GM12891 (cell line): ENCODE data around the gene SLC24A2.

Source experiments
- DNase-seq: peaks from one replicate; pipeline ENCODE4 v3.0.0; 2011; ENCODE audit warnings: low spot score; ENCODE audit not compliant: insufficient read length
- FAIRE-seq: peaks from 2 replicates; lab custom pipeline; 2011; peaks lifted over from hg19 to GRCh38; lab: Jason Lieb, UNC
- PAX5 ChIP-seq: IDR thresholded peaks from 2 replicates; pipeline ENCODE4 v1.6.1; 2011; ENCODE audit warnings: low read length, moderate library complexity, mild to moderate bottlenecking; ENCODE audit not compliant: insufficient read depth, severe bottlenecking
- POLR2A ChIP-seq: IDR thresholded peaks from 2 replicates; pipeline ENCODE4 v1.6.1; 2011; ENCODE audit warnings: low read depth, low read length, control low read depth
- POLR2AphosphoS5 ChIP-seq: IDR thresholded peaks from 2 replicates; pipeline ENCODE4 v1.6.1; 2011; ENCODE audit warnings: low read depth, low read length, control low read depth
- POU2F2 ChIP-seq: IDR thresholded peaks from 2 replicates; pipeline ENCODE4 v1.6.1; 2011; ENCODE audit warnings: low read depth, mild to moderate bottlenecking, control low read depth, low read length, moderate library complexity
- SPI1 ChIP-seq: IDR thresholded peaks from 2 replicates; pipeline ENCODE4 v1.6.1; 2011; ENCODE audit warnings: low read depth, low read length, control low read depth
- TAF1 ChIP-seq: IDR thresholded peaks from 2 replicates; pipeline ENCODE4 v1.6.1; 2011; ENCODE audit warnings: low read depth, low read length, control low read depth

The SLC24A2 gene

GRCh38 chr9:19799784-19800183, 10.9 kb upstream of the SLC24A2 start:
- DNase-seq (no peak), FAIRE-seq (no peak)
- no peak for TF ChIP-seq TAF1
- no peak for TF ChIP-seq POU2F2
- TF ChIP-seq PAX5: no peak
- no peak for TF ChIP-seq SPI1
- no peak for TF ChIP-seq POLR2A
- no peak for TF ChIP-seq POLR2AphosphoS5

- TF ChIP-seq TAF1 (no peak), POU2F2 (no peak), POLR2A (no peak), PAX5 (no peak), POLR2AphosphoS5 (no peak), SPI1 (no peak)
- FAIRE-seq (no peak), DNase-seq (no peak)
Measured at GRCh38 chr9:19788152-19788551, 685 bp downstream of the SLC24A2 start.

DNA sequence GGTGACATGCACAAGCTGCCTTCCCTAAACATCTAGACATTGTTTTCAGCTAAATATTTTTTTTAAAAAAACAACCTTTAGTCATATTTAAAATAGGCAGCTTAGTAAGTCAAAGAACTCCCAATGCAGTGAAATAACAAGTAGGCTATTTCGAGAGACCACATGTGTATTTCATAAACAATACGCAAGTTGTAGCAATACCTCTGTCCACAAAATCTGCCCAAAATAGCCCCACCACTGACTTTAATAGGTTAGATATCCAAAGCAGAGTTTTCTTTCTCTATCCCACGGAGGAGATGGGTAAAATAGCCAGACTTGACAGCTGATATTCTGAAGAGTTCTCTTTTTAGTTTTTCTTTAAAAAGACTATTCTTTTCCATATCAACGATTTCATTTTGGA, 1.2 kb downstream of the SLC24A2 start:
- TF ChIP-seq TAF1 (no peak), POU2F2 (no peak), POLR2A (no peak), PAX5 (no peak)
- FAIRE-seq: no peak
- DNase-seq: no peak

GRCh38 chr9:19785230-19785629, 3.6 kb downstream of the SLC24A2 start:
- no peak for FAIRE-seq
- no peak for DNase-seq
- TF ChIP-seq SPI1 (no peak), TAF1 (no peak), POLR2A (no peak), PAX5 (no peak), POLR2AphosphoS5 (no peak), POU2F2 (no peak)

- no peak for TF ChIP-seq POLR2AphosphoS5
- no peak for TF ChIP-seq TAF1
- TF ChIP-seq PAX5: no peak
- TF ChIP-seq POU2F2: no peak
- TF ChIP-seq SPI1: no peak
- TF ChIP-seq POLR2A: no peak
- FAIRE-seq: no peak
- no peak for DNase-seq
Measured at GRCh38 chr9:19784136-19784535, 4.7 kb downstream of the SLC24A2 start.

GRCh38 chr9:19783500-19783899, 5.3 kb downstream of the SLC24A2 start:
- TF ChIP-seq SPI1 (no peak), TAF1 (no peak), POLR2A (no peak), POU2F2 (no peak)
- DNase-seq: no peak
- FAIRE-seq: no peak

DNA sequence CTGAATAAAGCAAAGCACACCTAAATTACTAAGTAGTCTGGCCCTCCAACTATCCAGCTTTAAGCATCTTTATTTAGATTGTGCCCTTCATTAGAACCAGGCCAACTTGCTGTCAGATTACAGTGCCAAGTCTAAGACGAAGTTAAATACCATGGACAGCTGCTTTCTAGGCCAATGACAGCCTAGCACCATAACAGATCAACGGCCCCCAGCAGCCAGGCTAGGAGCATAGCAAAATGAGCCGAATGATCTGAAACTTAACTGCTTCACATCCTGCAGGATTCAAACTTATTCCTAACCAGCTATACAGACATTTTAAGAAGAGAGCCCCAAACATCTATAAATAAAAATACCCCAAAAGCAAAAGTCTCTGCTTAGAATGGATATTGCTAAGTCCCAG, 6.8 kb downstream of the SLC24A2 start:
- TF ChIP-seq TAF1 (no peak), POLR2AphosphoS5 (no peak), PAX5 (no peak), POLR2A (no peak), POU2F2 (no peak), SPI1 (no peak)
- no peak for DNase-seq
- no peak for FAIRE-seq

DNA sequence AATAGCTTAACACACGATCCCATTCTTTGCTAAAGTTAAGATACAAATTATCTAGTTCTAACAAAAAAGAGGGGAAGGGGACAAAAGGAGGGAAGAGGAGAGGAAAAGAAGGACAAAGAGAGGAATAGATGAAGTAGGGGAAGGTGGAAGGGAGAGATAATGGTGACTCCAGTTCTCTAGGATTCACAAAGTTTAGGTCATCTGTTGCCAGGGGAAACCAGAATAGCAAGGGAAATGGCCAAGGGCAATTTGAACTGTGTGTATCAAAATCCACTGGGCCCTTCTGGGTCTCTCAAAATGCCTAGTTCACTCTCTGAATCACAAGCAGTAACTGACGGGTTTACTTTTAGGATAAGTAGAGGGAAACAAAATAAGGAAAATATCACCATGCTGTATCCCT, 7.6 kb downstream of the SLC24A2 start:
- no peak for TF ChIP-seq SPI1
- no peak for TF ChIP-seq TAF1
- no peak for TF ChIP-seq PAX5
- no peak for TF ChIP-seq POU2F2
- no peak for FAIRE-seq
- no peak for DNase-seq

DNA sequence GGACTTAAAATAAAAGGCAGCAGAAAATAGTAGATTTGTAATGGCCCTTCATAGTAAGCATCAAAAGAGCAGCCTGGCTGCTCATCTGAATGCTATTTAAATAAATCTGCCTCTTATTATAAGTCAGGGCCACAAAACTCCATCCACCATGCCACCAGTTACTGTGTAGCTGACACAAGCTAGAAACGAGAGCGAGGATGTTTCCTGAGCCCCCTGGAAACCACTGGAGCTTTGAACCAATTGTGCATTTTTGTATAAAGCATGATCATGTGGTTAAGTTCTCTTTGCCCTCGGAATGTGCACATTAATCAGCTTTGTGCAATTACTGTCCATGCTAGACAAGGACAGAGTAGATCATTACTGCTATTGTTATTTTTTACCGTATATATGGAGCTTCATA, 17.4 kb downstream of the SLC24A2 start:
- TF ChIP-seq POU2F2: no peak
- FAIRE-seq (no peak), DNase-seq (no peak)

DNA sequence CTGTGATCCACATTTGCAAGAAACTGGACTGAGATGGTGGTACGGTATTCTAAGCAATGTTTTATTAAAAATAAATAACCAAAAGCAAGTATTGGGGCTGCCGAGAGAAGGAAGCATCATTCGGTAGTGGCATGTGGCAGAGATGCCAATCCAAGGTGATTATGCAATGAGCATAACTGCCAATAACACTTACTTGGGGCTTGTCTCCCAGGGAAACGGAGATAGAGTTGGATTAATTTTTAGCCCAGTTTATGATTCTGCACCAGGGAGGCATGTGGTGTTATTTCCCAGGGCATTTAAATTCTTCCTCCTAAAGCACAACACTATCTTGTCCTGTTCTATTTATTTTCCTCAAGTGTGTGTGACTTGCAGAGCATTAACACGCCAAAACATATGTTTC, 17.9 kb downstream of the SLC24A2 start:
- TF ChIP-seq POU2F2 (no peak), TAF1 (no peak), POLR2AphosphoS5 (no peak), POLR2A (no peak), SPI1 (no peak), PAX5 (no peak)
- FAIRE-seq (no peak), DNase-seq (no peak)
